CMK (cell line): ENCODE data around the gene ADPRS.

Experiments
- DNase-seq: peaks from one replicate; pipeline ENCODE4 v3.0.0-alpha.2; 2010; ENCODE audit warnings: low read depth

ADPRS gene

GRCh38 chr1:36087233-36088123 lies 1.2 kb upstream of the ADPRS start:
- DNase-seq, result no peak

GRCh38 chr1:36088265-36088576 lies 471 bp upstream of the ADPRS start:
- no peak for DNase-seq

- no peak for DNase-seq
Observed at GRCh38 chr1:36089393-36090121, 865 bp downstream of the ADPRS start.

- no peak for DNase-seq
Observed at GRCh38 chr1:36091141-36091540, 2.4 kb downstream of the ADPRS start.

- no peak for DNase-seq
Observed at GRCh38 chr1:36091698-36092097, 3.0 kb downstream of the ADPRS start.

GRCh38 chr1:36092166-36092797 lies 3.6 kb downstream of the ADPRS start:
- no peak for DNase-seq

- DNase-seq, result no peak
Observed at GRCh38 chr1:36092798-36093185, 4.1 kb downstream of the ADPRS start.

- DNase-seq, result no peak
Observed at GRCh38 chr1:36093226-36093625, 4.5 kb downstream of the ADPRS start.

GRCh38 chr1:36093929-36094328 lies 5.2 kb downstream of the ADPRS start:
- DNase-seq, result no peak

GRCh38 chr1:36094621-36095061 lies 5.9 kb downstream of the ADPRS start:
- no peak for DNase-seq

GRCh38 chr1:36095760-36096405 lies 7.2 kb downstream of the ADPRS start:
- DNase-seq, result no peak

GRCh38 chr1:36096500-36097432 lies 8.1 kb downstream of the ADPRS start:
- no peak for DNase-seq

GRCh38 chr1:36097693-36098585 lies 9.2 kb downstream of the ADPRS start:
- DNase-seq, result no peak

- no peak for DNase-seq
Observed at GRCh38 chr1:36098650-36099365, 10.1 kb downstream of the ADPRS start.

- peak; percentile 56 for DNase-seq
Observed at GRCh38 chr1:36099681-36100341, 11.1 kb downstream of the ADPRS start.

- no peak for DNase-seq
Observed at GRCh38 chr1:36100376-36100775, 11.7 kb downstream of the ADPRS start.

- no peak for DNase-seq
Observed at GRCh38 chr1:36101546-36101945, 12.9 kb downstream of the ADPRS start.

GRCh38 chr1:36106269-36106668 lies 17.6 kb downstream of the ADPRS start:
- no peak for DNase-seq

GRCh38 chr1:36107394-36107793 lies 18.7 kb downstream of the ADPRS start:
- no peak for DNase-seq
